Measurements from ENCODE around the gene BBS2. TPM values are rescaled to one million over a fixed set of nuclear protein-coding genes. Genes with fewer than 3 reads are reported as not detected.

The BBS2 gene, protein sequence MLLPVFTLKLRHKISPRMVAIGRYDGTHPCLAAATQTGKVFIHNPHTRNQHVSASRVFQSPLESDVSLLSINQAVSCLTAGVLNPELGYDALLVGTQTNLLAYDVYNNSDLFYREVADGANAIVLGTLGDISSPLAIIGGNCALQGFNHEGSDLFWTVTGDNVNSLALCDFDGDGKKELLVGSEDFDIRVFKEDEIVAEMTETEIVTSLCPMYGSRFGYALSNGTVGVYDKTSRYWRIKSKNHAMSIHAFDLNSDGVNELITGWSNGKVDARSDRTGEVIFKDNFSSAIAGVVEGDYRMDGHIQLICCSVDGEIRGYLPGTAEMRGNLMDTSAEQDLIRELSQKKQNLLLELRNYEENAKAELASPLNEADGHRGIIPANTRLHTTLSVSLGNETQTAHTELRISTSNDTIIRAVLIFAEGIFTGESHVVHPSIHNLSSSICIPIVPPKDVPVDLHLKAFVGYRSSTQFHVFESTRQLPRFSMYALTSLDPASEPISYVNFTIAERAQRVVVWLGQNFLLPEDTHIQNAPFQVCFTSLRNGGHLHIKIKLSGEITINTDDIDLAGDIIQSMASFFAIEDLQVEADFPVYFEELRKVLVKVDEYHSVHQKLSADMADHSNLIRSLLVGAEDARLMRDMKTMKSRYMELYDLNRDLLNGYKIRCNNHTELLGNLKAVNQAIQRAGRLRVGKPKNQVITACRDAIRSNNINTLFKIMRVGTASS
- 60.5 TPM for total RNA-seq

DNA sequence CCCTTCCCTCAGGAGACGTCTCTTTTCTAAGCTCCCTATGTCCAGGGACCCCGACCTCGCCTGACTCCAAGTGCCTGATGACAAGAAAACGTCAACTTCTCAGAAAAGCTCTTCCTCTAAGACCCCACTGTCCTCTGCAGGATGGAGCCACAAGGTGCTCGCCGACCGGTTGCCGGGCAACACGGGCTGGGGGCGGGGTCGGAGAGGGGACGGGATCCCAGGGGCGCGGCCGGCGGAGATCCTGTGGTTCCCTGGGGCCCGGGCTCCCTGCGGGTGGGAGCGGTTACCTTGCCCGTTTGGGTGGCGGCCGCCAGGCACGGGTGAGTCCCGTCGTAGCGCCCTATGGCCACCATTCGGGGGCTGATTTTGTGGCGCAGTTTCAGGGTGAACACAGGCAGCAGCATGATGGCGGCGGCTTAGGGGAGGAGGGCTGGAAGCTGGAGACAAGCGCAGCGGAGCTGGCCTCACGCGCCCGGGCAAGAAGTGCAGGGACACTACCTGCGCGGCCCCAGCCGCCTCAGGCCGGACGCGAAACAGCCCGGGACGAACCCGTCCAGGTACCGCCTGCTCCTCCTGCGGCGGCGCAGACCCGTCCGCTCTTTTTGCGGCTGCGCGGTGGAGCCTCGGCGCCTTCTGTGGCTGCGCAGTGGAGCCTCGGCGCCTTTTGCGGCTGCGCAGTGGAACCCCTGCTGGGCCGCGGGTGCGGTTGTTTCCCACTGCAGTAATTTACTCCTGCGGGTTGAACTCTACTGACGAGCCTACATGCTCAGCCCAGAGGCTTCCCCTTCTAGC is at the start of gene BBS2:
Gene BBS2 (minus strand): TSS at position 566 of the 792 bp plus-strand sequence. CDS start 162 bp downstream, at position 404.
- DNase-seq = peak; percentile 48

DNA sequence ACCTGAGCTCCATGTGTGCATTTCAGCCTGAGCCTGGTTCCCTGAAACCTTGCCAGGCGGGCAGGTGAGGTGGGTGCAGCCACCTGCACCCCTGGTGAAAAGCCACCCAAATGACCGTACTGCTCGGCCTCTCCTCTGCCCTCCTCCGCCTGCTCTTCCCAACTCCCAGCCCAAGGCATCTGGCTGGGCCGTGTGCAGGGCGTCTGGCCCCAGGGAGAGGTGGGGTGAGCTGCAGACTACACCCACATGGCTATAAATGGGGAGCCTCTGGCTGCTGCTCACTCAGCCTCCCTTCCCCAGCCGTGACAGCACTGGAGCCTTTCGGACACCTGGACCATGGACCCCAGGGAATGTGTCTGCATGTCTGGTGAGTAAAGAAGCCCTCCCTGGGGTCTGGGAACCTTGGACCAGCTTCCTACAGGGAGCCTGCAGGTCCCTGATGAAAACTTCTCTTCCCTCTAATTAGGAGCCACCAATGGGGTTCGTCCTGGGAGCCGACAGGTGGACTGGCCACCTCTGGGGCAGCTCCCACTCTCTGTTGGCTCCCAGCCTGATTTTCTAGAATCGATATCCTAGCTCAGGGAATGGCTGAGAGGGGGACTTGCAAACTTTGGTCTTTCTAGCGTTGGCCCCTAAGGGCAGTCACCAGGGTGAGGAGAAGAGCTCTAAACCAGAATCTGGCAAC is 45.1 kb upstream of the BBS2 start, which contains the start of gene MT4:
Gene MT4 (plus strand): TSS at position 281 of the 685 bp plus-strand sequence. CDS start 56 bp downstream, at position 337.
- DNase-seq = no peak

DNA sequence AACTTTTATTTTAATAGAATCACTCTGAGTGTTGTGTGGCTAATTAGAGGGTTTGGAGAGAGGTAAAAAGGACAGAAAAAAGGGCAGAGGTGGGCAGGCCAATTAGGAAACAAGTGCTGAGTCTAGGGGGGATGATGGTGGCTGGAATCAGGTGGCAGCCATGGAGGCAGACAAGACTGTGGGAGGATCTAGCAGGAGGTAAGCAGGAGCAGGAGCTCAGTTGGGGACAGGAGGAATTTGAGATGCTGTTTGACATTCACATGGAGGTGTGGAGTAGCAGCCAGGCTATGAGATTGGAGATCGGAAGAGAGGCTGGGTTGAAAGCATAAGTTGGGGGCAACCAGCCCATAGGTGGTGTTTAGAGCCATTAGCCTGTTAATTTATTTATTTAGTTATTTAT is 41.3 kb upstream of the BBS2 start:
- no peak for DNase-seq

DNA sequence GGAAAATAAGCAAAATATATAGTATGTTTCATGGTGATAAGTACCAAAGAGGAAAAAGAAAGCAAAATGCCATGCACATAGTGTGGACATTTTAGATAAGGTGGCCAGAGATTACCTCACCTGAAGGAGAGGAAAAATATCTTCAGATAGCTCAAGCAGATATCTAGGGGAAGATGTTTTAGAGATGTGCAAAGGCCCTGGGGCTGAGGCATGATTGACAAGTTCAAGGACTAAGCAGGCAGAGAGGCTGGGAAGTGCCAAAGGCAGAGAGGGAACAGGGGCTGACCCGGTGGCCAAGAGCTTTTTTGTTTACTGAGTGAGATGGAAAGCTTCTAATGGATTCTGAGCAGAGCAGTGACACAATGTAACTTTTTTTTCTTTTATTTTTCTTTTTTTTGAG is 40.6 kb upstream of the BBS2 start:
- DNase-seq = no peak

DNA sequence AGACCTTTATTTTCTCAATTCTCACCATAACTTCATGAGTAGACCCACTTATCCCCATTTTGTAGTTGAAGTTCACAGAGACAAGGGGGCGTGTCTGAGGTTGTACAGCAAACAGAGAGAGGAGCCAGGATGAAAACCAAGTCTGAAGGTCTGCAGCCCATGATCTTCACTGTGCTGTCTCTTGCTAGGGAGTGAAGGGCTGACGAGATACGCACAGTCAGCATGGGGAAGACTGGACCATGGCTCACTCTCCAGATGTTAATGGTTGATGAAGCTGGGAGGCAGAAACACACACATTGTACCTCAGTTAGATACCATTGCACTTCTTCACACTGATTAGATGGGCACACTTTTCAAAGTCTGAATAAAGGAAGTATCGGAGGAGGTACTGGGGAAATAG is 39.3 kb upstream of the BBS2 start:
- DNase-seq = no peak

DNA sequence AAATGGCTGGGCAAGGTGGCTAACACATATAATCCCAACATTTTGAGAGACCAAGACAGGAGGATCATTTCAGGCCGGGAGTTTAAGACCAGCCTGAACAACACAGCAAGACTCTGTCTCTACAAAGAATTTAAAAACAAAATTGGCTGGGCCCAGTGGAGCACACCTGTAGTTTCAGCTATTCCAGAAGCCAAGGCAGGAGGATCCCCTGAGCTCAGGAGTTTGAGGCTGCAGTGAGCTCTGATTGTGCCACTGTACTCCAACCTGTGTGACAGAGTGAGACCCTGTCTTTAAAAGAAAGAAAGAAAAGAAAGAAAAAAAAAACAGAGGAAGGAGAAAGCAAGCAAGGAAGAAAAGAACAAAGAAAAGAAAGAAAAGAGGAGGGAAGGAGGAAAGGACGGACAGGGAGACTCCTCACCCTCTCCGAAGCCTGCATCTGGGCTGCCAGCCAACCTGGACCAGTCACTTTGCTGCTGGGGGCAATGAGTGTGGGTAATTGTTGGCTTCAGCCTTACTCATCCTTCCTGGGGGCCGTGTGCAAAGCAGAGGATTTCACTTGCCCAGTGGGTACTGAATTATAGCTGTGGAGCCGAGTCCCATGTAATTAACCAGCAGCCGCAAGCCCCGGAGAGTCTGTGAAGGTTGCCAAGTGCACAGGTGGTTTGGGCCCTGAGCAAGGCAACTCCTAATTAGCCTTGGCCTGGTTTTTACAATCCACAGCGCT is 38.4 kb upstream of the BBS2 start:
- no peak for DNase-seq

DNA sequence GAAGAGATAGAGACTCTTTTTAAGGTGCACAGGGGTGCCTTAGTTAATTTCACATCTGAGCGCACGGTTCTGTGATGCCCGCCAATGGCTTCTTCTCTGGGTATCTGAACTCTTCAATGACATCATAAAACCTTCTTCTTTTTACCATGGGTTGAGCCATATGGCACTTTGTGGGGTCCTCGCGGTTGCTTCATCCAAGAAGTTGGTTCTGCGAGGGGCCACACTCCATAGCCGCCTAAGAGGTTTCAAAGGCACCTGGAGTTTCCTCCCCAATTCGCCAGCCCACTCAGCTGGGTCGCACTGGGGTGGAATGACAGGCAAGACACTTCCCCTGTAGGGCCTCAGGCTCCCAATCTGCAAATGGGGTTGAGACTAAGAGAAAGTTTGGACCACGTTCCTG is 34.6 kb upstream of the BBS2 start:
- DNase-seq = no peak

DNA sequence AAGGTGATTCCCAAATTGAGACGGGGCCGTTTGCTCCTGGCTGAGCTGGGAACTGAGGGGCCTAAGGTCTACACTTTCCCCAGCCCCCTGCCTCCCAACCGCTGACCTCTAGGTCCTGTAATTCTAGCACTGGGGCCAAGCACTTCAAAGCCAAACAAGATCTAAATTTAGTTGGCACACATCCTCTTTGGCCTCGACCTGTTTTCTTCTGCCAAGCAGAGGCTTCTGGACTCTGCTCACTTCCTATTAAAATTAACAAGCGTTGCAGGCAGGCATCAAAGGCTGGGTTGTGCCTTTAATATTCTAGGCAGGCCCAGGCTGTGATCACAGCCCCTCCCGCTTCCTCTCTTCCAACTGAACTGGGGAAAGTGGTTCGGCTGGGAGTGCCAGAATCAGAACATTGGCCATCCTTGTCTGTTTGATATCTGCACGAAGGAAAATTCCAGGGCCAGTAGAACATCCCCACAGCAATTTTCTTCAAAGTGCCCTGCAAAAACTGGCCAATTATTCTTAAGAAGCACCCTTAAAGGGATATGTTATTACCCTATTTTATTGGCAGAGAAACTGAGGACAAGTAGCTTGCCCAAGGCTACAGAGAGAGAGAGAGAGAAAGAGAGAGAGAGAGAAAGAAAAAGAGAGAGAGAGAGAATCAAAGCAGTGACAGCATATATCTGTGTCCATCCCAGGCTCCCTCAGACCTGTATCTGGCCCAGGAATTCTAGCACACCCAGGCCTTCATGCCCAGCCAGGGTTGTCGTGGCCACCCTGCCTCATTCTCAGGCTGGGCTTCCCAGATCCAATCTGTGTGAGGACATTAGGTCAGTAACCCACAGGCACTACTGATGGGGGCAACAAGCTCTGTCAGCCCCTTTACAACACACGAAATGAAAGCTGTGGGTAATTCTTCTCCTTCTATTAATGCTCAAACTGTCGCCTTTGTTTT is 32.2 kb upstream of the BBS2 start:
- no peak for DNase-seq

DNA sequence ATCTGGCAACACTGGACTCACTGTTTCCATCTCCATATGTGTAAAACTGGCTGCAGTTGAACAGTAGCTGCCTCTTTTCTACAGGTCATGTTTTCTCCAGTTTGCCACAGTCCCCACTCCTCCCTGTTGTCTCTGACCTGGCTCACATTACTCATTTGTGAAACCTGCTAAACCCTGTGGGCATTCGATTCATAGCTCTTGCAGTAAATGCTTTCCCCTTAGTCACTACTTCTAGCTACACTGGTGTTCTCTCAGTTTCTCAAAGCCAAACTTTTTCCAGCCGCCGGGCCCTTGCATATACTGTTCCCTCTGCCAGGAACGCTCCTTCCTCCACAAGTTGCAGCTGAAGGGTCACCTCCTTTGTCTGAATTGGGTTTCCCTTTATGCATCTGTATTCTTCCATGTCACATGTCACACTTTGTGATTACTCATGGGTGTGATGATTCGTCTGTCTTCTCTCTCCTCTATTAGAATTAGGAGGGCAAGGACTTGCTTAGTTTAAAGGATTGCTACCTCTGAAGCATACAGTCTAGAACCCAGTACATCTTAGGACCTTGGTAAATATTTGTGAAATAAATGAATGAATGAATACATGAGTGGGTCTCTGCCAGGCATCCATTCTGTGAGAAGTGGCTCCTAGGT is 30.0 kb upstream of the BBS2 start:
- no peak for DNase-seq

DNA sequence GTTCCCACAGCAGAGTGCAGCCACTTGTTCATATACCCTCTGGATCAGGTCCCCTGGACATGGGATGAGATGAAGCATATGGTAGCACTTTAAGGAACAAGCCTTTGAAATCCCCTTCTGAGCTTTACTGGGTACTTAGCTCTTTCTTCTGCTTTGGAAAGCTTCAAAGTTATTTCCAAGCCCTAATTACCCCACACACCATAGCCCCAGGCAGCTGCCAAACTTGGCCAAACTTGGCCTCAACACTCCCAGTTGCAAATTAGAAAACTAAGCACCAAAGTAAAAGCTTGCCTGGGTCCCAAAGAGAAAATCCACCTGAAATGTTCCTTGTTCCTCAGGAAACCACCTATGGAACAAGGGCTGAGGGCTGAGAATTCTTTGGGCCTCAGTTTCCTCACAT is 29.3 kb upstream of the BBS2 start:
- DNase-seq = no peak

DNA sequence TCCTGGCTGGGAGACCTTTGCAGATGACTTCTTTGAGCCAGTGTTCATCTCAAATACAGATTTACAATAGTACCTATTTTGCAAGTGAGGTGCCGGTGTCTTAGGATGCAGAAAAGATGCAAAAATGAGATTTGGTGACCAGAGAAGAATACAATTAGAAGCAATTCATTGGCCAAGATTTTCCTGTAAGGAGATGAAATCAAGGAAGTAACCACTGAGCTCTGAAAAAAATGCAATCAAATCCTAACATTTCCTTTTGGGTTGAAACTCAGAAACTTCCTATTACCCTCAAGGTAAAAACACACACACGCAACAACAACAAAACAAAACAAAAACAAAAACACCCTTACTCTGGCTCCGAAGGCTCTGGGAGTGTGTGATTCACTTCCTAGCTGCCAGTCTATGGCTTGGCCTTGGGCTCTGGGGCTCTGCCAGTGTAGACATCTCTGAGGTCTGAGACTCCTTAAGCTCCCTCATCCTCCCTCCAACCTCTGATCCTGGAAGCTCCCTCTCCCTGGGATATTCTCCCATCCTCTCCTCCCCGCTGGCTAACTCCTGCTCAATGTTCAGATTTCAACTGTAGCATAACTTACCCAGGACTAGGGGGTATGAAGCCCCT is 28.2 kb upstream of the BBS2 start:
- no peak for DNase-seq

DNA sequence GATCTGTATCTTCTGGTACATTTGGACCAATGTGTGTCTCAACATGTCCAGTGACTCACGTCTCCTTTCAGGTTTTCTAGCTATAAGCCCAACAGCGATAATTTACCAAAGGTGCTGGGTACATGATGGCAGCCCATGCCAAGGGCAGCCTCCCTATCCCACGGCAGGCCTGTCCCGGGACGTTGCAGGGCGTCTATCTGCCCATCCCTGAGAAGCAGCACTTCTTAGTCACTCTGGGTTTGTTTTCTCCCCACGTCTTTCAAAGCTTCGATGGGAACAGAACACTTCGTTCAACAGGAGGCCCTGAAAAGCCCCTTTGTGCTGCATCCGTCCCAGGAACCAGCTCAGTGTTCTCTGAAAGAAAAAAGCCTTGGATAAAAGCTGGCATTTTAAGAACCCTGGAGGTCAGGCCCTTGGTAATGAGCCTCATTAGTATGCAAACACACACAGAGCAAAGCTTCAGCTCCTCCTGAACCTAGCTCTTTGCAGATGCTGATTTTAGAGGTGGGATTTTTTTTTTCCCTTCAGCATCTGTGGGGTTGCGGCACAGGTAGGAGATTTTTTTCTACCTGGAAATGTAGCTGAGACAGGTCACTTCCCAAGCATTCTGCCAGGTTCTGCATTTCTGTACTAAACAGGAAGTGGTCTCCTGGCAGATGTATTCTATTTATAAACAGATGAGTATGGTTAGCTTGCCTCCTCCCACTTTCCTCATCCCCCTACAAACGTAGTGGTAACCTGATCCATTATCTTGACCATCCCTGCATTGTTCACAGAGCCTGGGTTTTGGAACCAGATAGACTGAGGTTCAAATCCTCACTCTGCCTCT is 27.5 kb upstream of the BBS2 start:
- peak; percentile 21 for DNase-seq

DNA sequence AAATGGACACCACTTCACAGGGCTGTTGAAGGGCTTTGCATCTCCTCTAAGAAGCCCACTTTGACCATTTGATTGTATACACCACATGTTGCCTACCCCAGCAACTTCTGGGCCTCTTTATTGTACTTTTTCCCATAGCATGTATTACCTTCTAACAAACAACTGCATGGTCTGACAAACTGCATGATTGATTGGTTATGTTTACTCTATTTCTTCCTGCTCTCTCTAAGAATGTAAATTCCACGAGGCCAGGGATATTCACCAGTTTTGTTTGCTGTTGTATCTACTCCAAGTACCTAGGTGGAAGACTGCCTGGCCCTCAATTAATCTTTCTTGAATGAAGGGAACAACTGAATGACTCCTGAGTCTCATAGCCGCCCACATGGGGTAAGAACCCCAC is 22.2 kb upstream of the BBS2 start:
- DNase-seq = no peak

DNA sequence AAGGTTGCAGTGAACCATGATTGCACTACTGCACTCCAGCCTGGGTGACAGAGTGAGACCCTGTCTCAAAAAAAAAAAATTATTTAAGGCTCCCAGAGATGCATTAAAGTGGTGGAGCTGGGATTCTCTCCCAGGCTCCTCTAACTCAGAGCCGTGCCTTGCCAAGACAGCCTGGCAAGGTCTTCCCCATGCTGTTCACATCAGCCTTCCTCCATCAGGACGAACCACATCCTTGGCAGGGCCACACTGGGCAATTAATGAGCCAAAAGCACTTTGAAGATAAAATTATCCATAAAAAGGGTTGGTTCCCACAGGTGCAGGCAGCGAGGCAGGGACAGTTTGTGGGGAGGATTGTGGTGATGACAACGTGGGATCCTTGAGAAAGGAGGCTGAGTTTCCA is 19.8 kb upstream of the BBS2 start:
- DNase-seq = no peak

DNA sequence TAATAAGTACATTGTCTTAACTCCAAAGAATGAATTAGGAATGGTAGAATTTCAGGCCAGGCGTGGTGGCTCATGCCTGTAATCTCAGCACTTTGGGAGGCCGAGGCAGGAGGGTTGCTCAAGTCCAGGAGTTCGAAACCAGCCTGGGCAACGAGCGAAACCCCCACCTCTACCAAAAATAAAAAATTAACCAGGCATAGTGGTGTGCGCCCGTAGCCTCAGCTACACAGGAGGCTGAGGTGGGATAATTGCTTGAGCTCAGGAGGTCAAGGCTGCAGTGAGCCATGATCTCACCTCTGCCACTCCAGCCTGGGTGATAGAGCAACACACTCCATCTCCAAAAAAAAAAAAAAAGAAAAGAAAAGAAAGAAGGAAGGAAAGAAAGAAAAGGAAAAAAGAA is 18.5 kb upstream of the BBS2 start:
- DNase-seq = no peak

DNA sequence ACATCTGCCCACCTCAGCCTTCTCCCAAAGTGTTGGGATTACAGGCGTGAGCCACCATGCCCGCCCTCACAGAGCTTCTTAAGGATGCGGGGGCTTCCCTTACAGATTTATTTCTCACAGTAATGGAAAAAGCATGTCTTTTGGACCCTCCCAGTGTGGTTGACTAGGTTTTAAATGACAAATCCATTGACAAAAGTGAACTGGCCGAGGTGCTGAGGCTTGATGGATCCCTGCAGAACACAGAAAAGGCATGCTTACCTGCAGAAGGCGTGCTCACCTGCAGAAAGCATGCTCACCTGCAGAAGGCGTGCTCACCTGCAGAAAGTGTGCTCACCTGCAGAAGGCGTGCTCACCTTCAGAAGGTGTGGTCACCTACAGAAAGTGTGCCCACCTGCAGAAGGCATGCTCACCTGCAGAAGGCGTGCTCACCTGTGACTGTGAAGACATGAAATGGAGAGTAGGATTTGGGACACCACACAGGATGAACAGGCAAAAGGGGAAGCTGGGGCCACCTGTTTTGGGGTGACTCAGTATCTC is 15.1 kb upstream of the BBS2 start:
- DNase-seq = no peak

DNA sequence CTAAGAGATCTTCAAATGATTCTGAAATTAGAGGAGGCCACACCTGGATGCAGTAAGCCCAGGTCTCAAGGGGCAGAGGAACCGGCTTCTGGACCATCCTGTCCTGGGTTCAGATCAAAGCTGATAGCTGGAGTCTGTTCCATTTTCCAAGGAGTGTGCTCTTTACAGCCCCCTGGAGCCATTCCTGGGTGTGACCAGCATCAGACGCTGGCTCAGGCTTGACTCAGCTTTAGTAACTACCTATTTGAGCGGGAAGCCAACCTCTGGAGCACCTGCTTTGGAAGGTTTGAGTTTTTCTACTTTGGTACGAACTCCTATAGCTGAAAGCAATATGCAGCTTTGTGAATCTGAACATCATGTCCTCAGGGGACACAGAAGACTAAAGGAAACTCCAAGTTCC is 12.9 kb upstream of the BBS2 start:
- no peak for DNase-seq

DNA sequence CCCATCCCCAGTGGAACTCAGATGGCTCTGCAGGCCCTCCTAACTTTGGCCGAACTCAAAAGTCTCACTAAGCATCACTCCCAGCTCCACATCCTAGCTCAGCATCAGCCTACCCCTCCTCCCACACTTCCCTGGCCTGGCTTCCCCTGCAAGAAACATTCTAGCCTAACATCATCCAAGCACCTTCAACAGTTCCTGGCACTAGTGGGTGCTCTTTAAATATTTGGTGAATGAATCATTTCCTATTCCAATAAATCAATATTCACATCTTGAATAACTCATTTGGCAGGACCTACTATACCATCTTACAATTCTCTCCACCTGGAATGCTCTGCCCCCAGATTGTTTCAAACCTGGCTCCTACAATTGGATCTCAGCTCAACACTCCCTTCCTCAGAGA is 11.0 kb upstream of the BBS2 start:
- DNase-seq = no peak

Data from skin of body (tissue), 2 donors.